LNCAP (cell line): ENCODE data around the gene EBNA1BP2.

Source experiments
- CTCF ChIP-seq: fragments of 450-650 bp; IDR thresholded peaks from 2 replicates; pipeline ENCODE4 v1.5.1; 2017; ENCODE audit warnings: mild to moderate bottlenecking

The EBNA1BP2 gene, protein sequence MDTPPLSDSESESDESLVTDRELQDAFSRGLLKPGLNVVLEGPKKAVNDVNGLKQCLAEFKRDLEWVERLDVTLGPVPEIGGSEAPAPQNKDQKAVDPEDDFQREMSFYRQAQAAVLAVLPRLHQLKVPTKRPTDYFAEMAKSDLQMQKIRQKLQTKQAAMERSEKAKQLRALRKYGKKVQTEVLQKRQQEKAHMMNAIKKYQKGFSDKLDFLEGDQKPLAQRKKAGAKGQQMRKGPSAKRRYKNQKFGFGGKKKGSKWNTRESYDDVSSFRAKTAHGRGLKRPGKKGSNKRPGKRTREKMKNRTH

GRCh38 chr1:43171876-43172526, at the start of gene EBNA1BP2, which contains the start of gene CFAP57:
EBNA1BP2 (minus strand) TSS chr1:43172290; CDS start chr1:43172118, 172 bp downstream.
CFAP57 (plus strand) TSS chr1:43172330; CDS start chr1:43172754, 424 bp downstream.
- no peak for TF ChIP-seq CTCF

GRCh38 chr1:43221797-43222196, 49.7 kb upstream of the EBNA1BP2 start:
- TF ChIP-seq CTCF: no peak

DNA sequence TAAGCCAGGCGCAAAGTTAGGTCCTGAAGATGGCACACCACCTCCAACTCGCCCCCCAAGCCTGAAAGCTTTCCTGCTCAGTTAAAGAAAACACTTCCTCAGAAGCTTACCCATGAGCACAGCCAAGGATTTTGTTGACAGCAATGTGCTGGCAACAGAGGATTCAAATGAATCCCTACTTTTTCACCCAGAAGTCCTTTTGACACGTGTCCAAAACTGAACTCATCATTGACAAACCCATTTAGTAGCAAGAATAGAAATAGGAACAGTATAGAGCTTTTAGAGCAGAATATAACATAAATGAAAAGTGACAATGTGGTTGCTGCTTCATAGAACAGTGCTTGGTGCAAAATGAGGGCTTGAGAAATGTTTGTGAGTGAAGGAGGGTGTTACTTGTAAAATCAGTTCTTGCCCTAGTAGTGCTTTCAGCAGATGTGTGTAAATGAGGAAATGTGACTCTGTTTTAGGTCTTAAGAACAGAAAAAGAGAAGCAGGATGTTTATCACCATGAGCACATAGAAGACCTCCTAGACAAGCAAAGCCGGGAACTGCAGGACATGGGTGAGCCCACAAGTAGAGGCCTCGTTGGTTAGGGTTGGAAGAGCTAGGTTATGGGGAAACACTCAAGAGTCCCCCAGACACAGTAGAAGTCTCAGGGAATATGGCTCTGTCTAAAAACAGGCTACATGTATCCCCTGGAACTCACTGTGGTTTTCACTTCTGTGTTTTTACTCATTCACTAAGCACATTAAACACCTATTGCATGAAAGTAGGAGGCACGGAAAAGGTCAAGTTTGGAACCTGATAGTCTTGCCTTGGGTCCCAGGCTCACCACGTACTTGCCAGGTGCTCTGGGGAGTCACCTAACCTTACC, 49.1 kb upstream of the EBNA1BP2 start:
- no peak for TF ChIP-seq CTCF

- no peak for TF ChIP-seq CTCF
Measured at GRCh38 chr1:43217747-43218146, 45.7 kb upstream of the EBNA1BP2 start.

GRCh38 chr1:43214501-43215444, 42.7 kb upstream of the EBNA1BP2 start:
- no peak for TF ChIP-seq CTCF

- TF ChIP-seq CTCF: no peak
Measured at GRCh38 chr1:43207229-43207853, 35.3 kb upstream of the EBNA1BP2 start.
